WTC11 (cell line): ENCODE measurements around the gene NLRX1.

Source experiments
- CTCF ChIP-seq: fragments of 200-600 bp; IDR thresholded peaks from 2 replicates; pipeline ENCODE4 v1.8.0; 2022; ENCODE audit warnings: antibody characterized with exemption
- ZNF138 ChIP-seq: sonication (generic); formaldehyde crosslinking; conservative IDR thresholded peaks from 2 replicates; pipeline ENCODE4 v1.8.1; 2022; ENCODE audit warnings: mild to moderate bottlenecking, moderate library complexity, missing genetic modification reagents

- TF ChIP-seq ZNF138 (CRISPR knock-in tag) (no peak), CTCF (no peak)
These were observed 15.9 kb upstream of the NLRX1 start for GRCh38 chr11:119152604-119153003.
